GM23338 (cell line): ENCODE results near the gene NOSIP. TPM values are rescaled to one million over a fixed set of nuclear protein-coding genes. Genes with fewer than 3 reads are reported as not detected.

Experiments used
- ATAC-seq: fragments of 200-7000 bp; cut with Tn5 transposase; 3 replicates; pipeline ENCODE4 v1.9.1; 2020
- DNase-seq: peaks from one replicate; pipeline ENCODE4 v3.0.0-alpha.2; 2015; ENCODE audit warnings: low spot score
- H2AFZ ChIP-seq: fragments of 200-600 bp; sonication (generic); 2 replicates; pipeline ENCODE4 v1.8.0; 2016; ENCODE audit warnings: antibody characterized with exemption, mild to moderate bottlenecking, moderate library complexity
- H3F3A ChIP-seq: fragments of 200-600 bp; sonication (generic); replicated peaks from 2 replicates; pipeline ENCODE4 v1.8.0; 2017; ENCODE audit warnings: antibody characterized with exemption, mixed run types, low read depth
- H3K27ac ChIP-seq: fragments of 200-600 bp; sonication (generic); 2 replicates; pipeline ENCODE4 v1.6.1; 2016; ENCODE audit warnings: low read depth
- H3K27me3 ChIP-seq: fragments of 200-600 bp; sonication (generic); 2 replicates; pipeline ENCODE4 v1.8.0; 2016; ENCODE audit warnings: mild to moderate bottlenecking, mixed run types, moderate library complexity; ENCODE audit not compliant: insufficient read depth
- H3K36me3 ChIP-seq: fragments of 200-600 bp; sonication (generic); 2 replicates; pipeline ENCODE4 v1.8.0; 2016; ENCODE audit warnings: mild to moderate bottlenecking; ENCODE audit not compliant: insufficient read depth
- H3K4me1 ChIP-seq: fragments of 200-600 bp; sonication (generic); 2 replicates; pipeline ENCODE4 v1.8.0; 2016; ENCODE audit warnings: mild to moderate bottlenecking, moderate library complexity; ENCODE audit not compliant: insufficient read depth
- H3K4me2 ChIP-seq: fragments of 200-600 bp; sonication (generic); 2 replicates; pipeline ENCODE4 v1.7.1; 2017; ENCODE audit warnings: mixed run types
- H3K4me3 ChIP-seq: fragments of 200-600 bp; sonication (generic); 2 replicates; pipeline ENCODE4 v1.6.1; 2016; ENCODE audit warnings: mixed run types
- H3K79me2 ChIP-seq: fragments of 200-600 bp; sonication (generic); replicated peaks from 2 replicates; pipeline ENCODE4 v1.8.0; 2017; ENCODE audit warnings: mild to moderate bottlenecking; ENCODE audit not compliant: insufficient read depth
- H3K9me2 ChIP-seq: fragments of 200-600 bp; sonication (generic); 2 replicates; pipeline ENCODE4 v1.8.0; 2017; ENCODE audit not compliant: insufficient read depth
- H4K20me1 ChIP-seq: fragments of 200-600 bp; sonication (generic); replicated peaks from 2 replicates; pipeline ENCODE4 v1.8.0; 2017; ENCODE audit warnings: mild to moderate bottlenecking; ENCODE audit not compliant: insufficient read depth
- H3K27ac Mint-ChIP-seq: 2 replicates; pipeline ENCODE4 v1.8.0; 2020; ENCODE audit warnings: inconsistent platforms, mild to moderate bottlenecking, moderate library complexity, mixed read lengths
- H3K27me3 Mint-ChIP-seq: 3 replicates; pipeline ENCODE4 v1.8.0; 2022; ENCODE audit warnings: low read depth, mild to moderate bottlenecking, moderate library complexity, mixed read lengths, inconsistent platforms; ENCODE audit not compliant: insufficient read depth, poor library complexity
- H3K36me3 Mint-ChIP-seq: 3 replicates; pipeline ENCODE4 v1.8.0; 2021; ENCODE audit warnings: low read depth, mild to moderate bottlenecking, inconsistent platforms, moderate library complexity, mixed read lengths
- H3K4me1 Mint-ChIP-seq: 3 replicates; pipeline ENCODE4 v1.8.0; 2020; ENCODE audit warnings: mild to moderate bottlenecking, inconsistent platforms, mixed read lengths
- H3K4me3 Mint-ChIP-seq: 3 replicates; pipeline ENCODE4 v1.8.0; 2021; ENCODE audit warnings: moderate library complexity, mild to moderate bottlenecking, inconsistent platforms, mixed read lengths
- H3K9me3 Mint-ChIP-seq: 3 replicates; pipeline ENCODE4 v1.8.0; 2020; ENCODE audit warnings: moderate library complexity, mild to moderate bottlenecking, inconsistent platforms, mixed read lengths
- CTCF ChIP-seq, 2 experiments: fragments of 200-600 bp in 1 of 2; sonication (generic) in 1 of 2; conservative IDR thresholded peaks; 2 replicates each; pipeline versions ENCODE4 v1.5.1 to v1.6.1; 2016 to 2017; ENCODE audit warnings: antibody characterized with exemption in 2 of 2, low read depth in 2 of 2, mild to moderate bottlenecking in 2 of 2, moderate library complexity in 1 of 2
- EZH2 ChIP-seq: fragments of 200-600 bp; sonication (generic); IDR thresholded peaks from one replicate; pipeline ENCODE4 v1.8.0; 2017; ENCODE audit warnings: antibody characterized with exemption, mild to moderate bottlenecking, low read depth; ENCODE audit not compliant: unreplicated experiment
- EZH2phosphoT487 ChIP-seq: fragments of 200-600 bp; sonication (generic); IDR thresholded peaks from one replicate; pipeline ENCODE4 v1.8.1; 2018; ENCODE audit warnings: antibody characterized with exemption; ENCODE audit not compliant: unreplicated experiment
- JUNB ChIP-seq: IDR thresholded peaks from one replicate; pipeline ENCODE4 v1.6.1; 2016; ENCODE audit warnings: antibody characterized with exemption; ENCODE audit not compliant: unreplicated experiment
- NANOG ChIP-seq: IDR thresholded peaks from 2 replicates; pipeline ENCODE4 v1.6.1; 2016; ENCODE audit warnings: antibody characterized with exemption, borderline replicate concordance
- POLR2AphosphoS5 ChIP-seq: IDR thresholded peaks from 2 replicates; pipeline ENCODE4 v1.6.1; 2016; ENCODE audit warnings: antibody characterized with exemption, low read depth
- REST ChIP-seq: IDR thresholded peaks from one replicate; pipeline ENCODE4 v1.6.1; 2018; ENCODE audit warnings: antibody characterized with exemption; ENCODE audit not compliant: unreplicated experiment
- STAT1 ChIP-seq: IDR thresholded peaks from one replicate; pipeline ENCODE4 v1.6.1; 2016; ENCODE audit warnings: antibody characterized with exemption; ENCODE audit not compliant: unreplicated experiment
- ZNF114 ChIP-seq: fragments of 250-450 bp; sonication (Bioruptor Pico); IDR thresholded peaks from 2 replicates; pipeline ENCODE4 v1.5.0; 2020; ENCODE audit warnings: mild to moderate bottlenecking, moderate library complexity
- ZNF331 ChIP-seq: fragments of 250-450 bp; sonication (Bioruptor Pico); IDR thresholded peaks from 2 replicates; pipeline ENCODE4 v1.5.0; 2020; ENCODE audit warnings: low read depth, mild to moderate bottlenecking, moderate library complexity
- polyA plus RNA-seq: library from polyadenylated mRNA; unstranded; fragments of >200 nt; fragmentation: Nextera tagmentation; extraction: Ambion mirVana; gene quantifications from 2 replicates; pipeline ENCODE4 v1.2.1, GENCODE V29; 2016
- total RNA-seq: library from RNA; depleted of rRNA; stranded (reverse); fragments of >200 nt; shearing (Covaris generic); gene quantifications from 2 replicates; pipeline ENCODE4 v1.2.3, GENCODE V29; 2014
- TF ChIP-seq, protein P1 (sequence below): fragments of 250-450 bp; sonication (Bioruptor Pico); IDR thresholded peaks from 2 replicates; pipeline ENCODE4 v1.5.0; 2020; ENCODE audit warnings: mild to moderate bottlenecking, moderate library complexity

NOSIP gene
- total and polyA plus RNA-seq, 2 experiments from 2014 or later, result 88.5 to 143 TPM

DNA sequence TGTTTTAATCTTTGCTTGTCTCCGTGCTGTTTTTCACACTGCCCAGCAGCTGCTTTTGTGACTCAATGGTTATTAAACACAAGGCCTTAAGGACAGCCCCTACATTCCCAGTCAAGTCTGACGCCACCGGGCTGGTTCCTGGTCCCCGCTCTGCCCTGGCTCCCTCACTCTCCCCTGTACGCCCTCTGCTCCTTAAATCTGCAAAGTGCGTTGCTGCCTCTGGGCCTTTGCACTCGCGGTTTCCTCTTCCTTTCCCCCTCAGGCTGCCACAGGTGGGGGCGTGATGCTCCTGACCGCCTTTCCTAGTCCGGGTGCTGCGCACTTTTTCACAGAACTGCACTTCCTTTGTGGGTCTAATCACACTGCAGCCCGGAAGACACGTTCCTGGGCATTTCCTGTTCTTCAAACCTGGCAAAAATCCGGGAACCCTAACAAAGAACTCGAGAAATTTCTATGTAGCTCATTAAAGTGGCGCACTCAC is 25.6 kb downstream of the NOSIP start:
- no peaks in the 10 kb centered on the region for H3K9me3 Mint-ChIP-seq
- DNase-seq (no peak), ATAC-seq (no peak)
- H3K36me3 Mint-ChIP-seq, result peaks cover 47% of the 10 kb centered on the region
- peaks cover 8% of the 10 kb centered on the region for H3K4me1 Mint-ChIP-seq
- TF ChIP-seq, protein P1, sequence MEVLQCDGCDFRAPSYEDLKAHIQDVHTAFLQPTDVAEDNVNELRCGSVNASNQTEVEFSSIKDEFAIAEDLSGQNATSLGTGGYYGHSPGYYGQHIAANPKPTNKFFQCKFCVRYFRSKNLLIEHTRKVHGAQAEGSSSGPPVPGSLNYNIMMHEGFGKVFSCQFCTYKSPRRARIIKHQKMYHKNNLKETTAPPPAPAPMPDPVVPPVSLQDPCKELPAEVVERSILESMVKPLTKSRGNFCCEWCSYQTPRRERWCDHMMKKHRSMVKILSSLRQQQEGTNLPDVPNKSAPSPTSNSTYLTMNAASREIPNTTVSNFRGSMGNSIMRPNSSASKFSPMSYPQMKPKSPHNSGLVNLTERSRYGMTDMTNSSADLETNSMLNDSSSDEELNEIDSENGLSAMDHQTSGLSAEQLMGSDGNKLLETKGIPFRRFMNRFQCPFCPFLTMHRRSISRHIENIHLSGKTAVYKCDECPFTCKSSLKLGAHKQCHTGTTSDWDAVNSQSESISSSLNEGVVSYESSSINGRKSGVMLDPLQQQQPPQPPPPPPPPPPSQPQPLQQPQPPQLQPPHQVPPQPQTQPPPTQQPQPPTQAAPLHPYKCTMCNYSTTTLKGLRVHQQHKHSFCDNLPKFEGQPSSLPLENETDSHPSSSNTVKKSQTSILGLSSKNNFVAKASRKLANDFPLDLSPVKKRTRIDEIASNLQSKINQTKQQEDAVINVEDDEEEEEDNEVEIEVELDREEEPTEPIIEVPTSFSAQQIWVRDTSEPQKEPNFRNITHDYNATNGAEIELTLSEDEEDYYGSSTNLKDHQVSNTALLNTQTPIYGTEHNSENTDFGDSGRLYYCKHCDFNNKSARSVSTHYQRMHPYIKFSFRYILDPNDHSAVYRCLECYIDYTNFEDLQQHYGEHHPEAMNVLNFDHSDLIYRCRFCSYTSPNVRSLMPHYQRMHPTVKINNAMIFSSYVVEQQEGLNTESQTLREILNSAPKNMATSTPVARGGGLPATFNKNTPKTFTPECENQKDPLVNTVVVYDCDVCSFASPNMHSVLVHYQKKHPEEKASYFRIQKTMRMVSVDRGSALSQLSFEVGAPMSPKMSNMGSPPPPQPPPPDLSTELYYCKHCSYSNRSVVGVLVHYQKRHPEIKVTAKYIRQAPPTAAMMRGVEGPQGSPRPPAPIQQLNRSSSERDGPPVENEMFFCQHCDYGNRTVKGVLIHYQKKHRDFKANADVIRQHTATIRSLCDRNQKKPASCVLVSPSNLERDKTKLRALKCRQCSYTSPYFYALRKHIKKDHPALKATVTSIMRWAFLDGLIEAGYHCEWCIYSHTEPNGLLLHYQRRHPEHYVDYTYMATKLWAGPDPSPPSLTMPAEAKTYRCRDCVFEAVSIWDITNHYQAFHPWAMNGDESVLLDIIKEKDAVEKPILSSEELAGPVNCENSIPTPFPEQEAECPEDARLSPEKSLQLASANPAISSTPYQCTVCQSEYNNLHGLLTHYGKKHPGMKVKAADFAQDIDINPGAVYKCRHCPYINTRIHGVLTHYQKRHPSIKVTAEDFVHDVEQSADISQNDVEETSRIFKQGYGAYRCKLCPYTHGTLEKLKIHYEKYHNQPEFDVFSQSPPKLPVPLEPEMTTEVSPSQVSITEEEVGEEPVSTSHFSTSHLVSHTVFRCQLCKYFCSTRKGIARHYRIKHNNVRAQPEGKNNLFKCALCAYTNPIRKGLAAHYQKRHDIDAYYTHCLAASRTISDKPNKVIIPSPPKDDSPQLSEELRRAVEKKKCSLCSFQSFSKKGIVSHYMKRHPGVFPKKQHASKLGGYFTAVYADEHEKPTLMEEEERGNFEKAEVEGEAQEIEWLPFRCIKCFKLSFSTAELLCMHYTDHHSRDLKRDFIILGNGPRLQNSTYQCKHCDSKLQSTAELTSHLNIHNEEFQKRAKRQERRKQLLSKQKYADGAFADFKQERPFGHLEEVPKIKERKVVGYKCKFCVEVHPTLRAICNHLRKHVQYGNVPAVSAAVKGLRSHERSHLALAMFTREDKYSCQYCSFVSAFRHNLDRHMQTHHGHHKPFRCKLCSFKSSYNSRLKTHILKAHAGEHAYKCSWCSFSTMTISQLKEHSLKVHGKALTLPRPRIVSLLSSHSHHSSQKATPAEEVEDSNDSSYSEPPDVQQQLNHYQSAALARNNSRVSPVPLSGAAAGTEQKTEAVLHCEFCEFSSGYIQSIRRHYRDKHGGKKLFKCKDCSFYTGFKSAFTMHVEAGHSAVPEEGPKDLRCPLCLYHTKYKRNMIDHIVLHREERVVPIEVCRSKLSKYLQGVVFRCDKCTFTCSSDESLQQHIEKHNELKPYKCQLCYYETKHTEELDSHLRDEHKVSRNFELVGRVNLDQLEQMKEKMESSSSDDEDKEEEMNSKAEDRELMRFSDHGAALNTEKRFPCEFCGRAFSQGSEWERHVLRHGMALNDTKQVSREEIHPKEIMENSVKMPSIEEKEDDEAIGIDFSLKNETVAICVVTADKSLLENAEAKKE (CRISPR knock-in tag), result no peak
- TF ChIP-seq EZH2phosphoT487 (no peak), ZNF114 (CRISPR knock-in tag) (no peak), JUNB (no peak), EZH2 (no peak), STAT1 (no peak), CTCF (conservative IDR thresholded peaks at IDR 0.05; ENCODE audit: low read depth in 2 of 2) (no peak), NANOG (no peak), POLR2AphosphoS5 (no peak), ZNF331 (CRISPR knock-in tag) (no peak), REST (no peak)
- H3K27ac ChIP-seq, result peak overlapping the region; percentile 19; the same call in 1 of the 2 replicates
- no peaks in the 10 kb centered on the region; the same call in 1 of the 2 replicates for H3K36me3 ChIP-seq
- H4K20me1 ChIP-seq, result no peaks in the 10 kb centered on the region
- H3K4me2 ChIP-seq, result no peak overlapping the region
- H3K4me1 ChIP-seq, result peaks cover 10% of the 10 kb centered on the region; the same call in 1 of the 2 replicates
- H3K4me3 ChIP-seq, result no peak overlapping the region
- H3K9me2 ChIP-seq, result no peaks in the 10 kb centered on the region
- no peak overlapping the region; the same call in 2 of the 3 replicates for H3K4me3 Mint-ChIP-seq
- peaks cover 19% of the 10 kb centered on the region for H3K27me3 Mint-ChIP-seq
- no peaks in the 10 kb centered on the region for H3K79me2 ChIP-seq
- no peak overlapping the region; the same call in 1 of the 2 replicates for H3K27ac Mint-ChIP-seq
- H3F3A ChIP-seq, result peaks cover 28% of the 10 kb centered on the region
- H3K27me3 ChIP-seq, result no peaks in the 10 kb centered on the region
- no peak overlapping the region for H2AFZ ChIP-seq
